Vagina (tissue), 2 donors: Measurements from ENCODE around the gene SHISAL2A. TPM values are rescaled to one million over a fixed set of nuclear protein-coding genes. Genes with fewer than 3 reads are reported as not detected.
A peak's percentile ranks its signal among the peaks of the same experiment; 100 is the strongest.
"Not testable (repeated sequence)": the region's sequence is repeated elsewhere in the genome, so short reads cannot be mapped to it uniquely, and the experiment has no call there.

Source experiments
- DNase-seq, 2 donors: peaks; one replicate each; pipeline ENCODE4 v3.0.0-alpha.2; 2017; ENCODE audit errors: extremely low spot score in 2 of 2
- H3K27ac ChIP-seq: fragments of 200-600 bp; sonication (generic); one replicate; pipeline ENCODE4 v1.5.1; 2019
- H3K27me3 ChIP-seq: fragments of 200-600 bp; sonication (generic); one replicate; pipeline ENCODE4 v1.5.1; 2019
- H3K36me3 ChIP-seq, 2 donors: fragments of 200-600 bp; sonication (generic); one replicate each; pipeline ENCODE4 v1.5.1; 2017 to 2019
- H3K4me1 ChIP-seq: fragments of 200-600 bp; sonication (generic); one replicate; pipeline ENCODE4 v1.5.1; 2019
- H3K4me3 ChIP-seq, 2 donors: fragments of 200-600 bp; sonication (generic); 1 replicate in 1 of 2; 2 replicates in 1 of 2; pipeline ENCODE4 v1.5.1; 2016 to 2019
- H3K9me3 ChIP-seq: fragments of 200-600 bp; sonication (generic); one replicate; pipeline ENCODE4 v1.5.1; 2019
- CTCF ChIP-seq, 3 experiments: fragments of 450-650 bp in 2 of 3; fragments of 200-600 bp in 1 of 3; sonication (generic) in 1 of 3; IDR thresholded peaks; one replicate each; pipeline ENCODE4 v1.5.1; 2017 to 2019; ENCODE audit warnings: antibody characterized with exemption in 3 of 3, mild to moderate bottlenecking in 2 of 3, moderate library complexity in 2 of 3
- POLR2A ChIP-seq, 2 donors: fragments of 450-650 bp; IDR thresholded peaks; one replicate each; pipeline ENCODE4 v1.6.1; 2017; ENCODE audit warnings: antibody characterized with exemption in 2 of 2, mild to moderate bottlenecking in 2 of 2, moderate library complexity in 2 of 2
- POLR2AphosphoS5 ChIP-seq, 2 donors: sonication (generic); formaldehyde crosslinking; IDR thresholded peaks; one replicate each; pipeline ENCODE4 v1.9.0; 2017; ENCODE audit warnings: antibody characterized with exemption in 2 of 2, mild to moderate bottlenecking in 2 of 2, low read depth in 1 of 2; ENCODE audit not compliant: insufficient read depth in 1 of 2
- intact Hi-C: fragments of 100-400 bp; cut with DNase I; formaldehyde crosslinking; loops from one replicate; pipeline ENCODE4 v1.15.1; 2023
- total RNA-seq: library from RNA; depleted of rRNA; stranded (reverse); fragments of >200 nt; gene quantifications from one replicate; pipeline ENCODE4 v1.2.3, GENCODE V29; 2016

Gene SHISAL2A
- total RNA-seq, 1 donor from 2014 or later = 3.2 TPM

- TF ChIP-seq POLR2AphosphoS5 (IDR thresholded peaks at IDR 0.05; ENCODE audit: insufficient read depth in 1 of 2, low read depth in 1 of 2) = no peak
- no peak for TF ChIP-seq POLR2A (IDR thresholded peaks at IDR 0.05)
- TF ChIP-seq CTCF (IDR thresholded peaks at IDR 0.05) = no peak
- intact Hi-C loops = no loop called here
- H3K4me3 ChIP-seq = no peak overlapping the region
- H3K27ac ChIP-seq = no peak overlapping the region
- no peaks in the 10 kb centered on the region for H3K9me3 ChIP-seq
- no peaks in the 10 kb centered on the region for H3K27me3 ChIP-seq
- no peaks in the 10 kb centered on the region for H3K4me1 ChIP-seq
- peaks cover 0 to 14% of the 10 kb centered on the region in 2 donors for H3K36me3 ChIP-seq
- DNase-seq = no peak
Measured at GRCh38 chr1:52684545-52684944, 51.6 kb downstream of the SHISAL2A start.

DNA sequence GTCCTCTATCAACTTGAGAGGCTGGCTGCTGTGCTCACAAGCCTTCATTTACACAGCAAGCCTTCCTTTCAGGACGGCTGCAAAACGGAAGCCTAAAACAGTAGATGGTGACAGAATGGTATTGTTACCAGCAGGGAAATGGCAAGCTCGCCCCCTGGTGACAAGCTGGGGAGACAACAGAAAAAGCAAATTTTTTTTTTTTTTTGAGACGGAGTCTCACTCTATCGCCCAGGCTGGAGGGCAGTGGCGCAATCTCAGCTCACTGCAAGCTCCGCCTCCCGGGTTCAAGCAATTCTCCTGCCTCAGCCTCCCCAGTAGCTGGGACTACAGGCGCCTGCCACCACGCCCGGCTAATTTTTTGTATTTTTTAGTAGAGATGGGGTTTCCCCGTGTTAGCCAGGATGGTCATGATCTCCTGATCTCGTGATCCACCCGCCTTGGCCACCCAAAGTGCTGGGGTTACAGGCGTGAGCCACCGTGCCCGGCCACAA, 53.3 kb downstream of the SHISAL2A start:
- H3K9me3 ChIP-seq, H3K27ac ChIP-seq, DNase-seq, H3K4me1 ChIP-seq, H3K4me3 ChIP-seq, H3K27me3 ChIP-seq, intact Hi-C loops: not testable (repeated sequence)
- H3K36me3 ChIP-seq = peaks cover 0 to 19% of the 10 kb centered on the region in 2 donors
- TF ChIP-seq CTCF (IDR thresholded peaks at IDR 0.05) (peak; percentile 38 to 73 (median 45)), POLR2AphosphoS5 (IDR thresholded peaks at IDR 0.05; ENCODE audit: insufficient read depth in 1 of 2, low read depth in 1 of 2) (peak in 1 of 2 donors; percentile 15)

DNA sequence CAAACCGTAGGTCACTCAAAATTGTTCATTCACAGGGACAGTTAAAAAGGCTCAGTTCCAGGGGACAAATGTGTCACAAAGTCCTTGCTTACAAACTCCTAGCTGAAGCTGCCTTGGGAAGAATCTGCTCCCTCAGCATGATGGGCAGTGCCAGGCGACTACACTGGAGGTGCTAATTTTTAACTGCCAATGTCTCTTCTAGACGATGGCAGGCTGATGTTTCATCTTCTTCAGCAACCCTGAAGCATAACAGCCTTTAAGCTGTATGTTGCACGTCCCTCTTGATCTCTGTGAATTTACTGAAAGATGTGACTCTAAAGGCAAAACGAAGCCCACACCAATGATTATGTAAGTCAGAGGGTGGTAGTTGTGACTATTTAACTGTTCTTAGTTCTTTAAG, 53.9 kb downstream of the SHISAL2A start:
- Histone ChIP-seq H3K4me1 (no peaks in the 10 kb centered on the region), H3K27ac (no peak overlapping the region), H3K9me3 (no peaks in the 10 kb centered on the region), H3K27me3 (no peaks in the 10 kb centered on the region), H3K4me3 (no peak overlapping the region), H3K36me3 (peaks cover 0 to 22% of the 10 kb centered on the region in 2 donors)
- intact Hi-C loops = no loop called here
- DNase-seq = no peak
- TF ChIP-seq POLR2AphosphoS5 (IDR thresholded peaks at IDR 0.05; ENCODE audit: insufficient read depth in 1 of 2, low read depth in 1 of 2) (no peak), POLR2A (IDR thresholded peaks at IDR 0.05) (no peak), CTCF (IDR thresholded peaks at IDR 0.05) (no peak)

DNA sequence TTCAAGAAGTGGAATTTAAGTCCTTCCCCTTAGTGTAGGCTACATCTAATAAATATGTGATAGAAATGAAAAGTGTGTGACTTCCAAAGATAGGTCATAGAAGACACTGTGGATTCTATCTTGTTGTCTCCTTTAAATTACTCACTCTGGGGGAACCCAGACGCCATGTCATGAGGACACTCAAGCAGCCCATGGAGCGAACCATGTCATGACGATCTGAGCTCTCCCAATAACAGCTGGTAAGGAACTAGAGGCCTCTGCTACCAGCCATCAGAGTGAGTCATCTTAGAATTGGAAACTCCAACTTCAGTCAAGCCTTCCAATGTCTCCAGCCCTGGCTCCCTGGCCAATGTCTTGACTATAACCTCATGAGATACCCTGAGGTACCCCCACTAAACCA, 58.9 kb downstream of the SHISAL2A start:
- DNase-seq = no peak
- Histone ChIP-seq H3K27ac (no peak overlapping the region), H3K4me3 (no peak overlapping the region), H3K36me3 (peaks cover 0 to 31% of the 10 kb centered on the region in 2 donors), H3K27me3 (no peaks in the 10 kb centered on the region), H3K9me3 (no peaks in the 10 kb centered on the region), H3K4me1 (peaks cover 2% of the 10 kb centered on the region)
- TF ChIP-seq CTCF (IDR thresholded peaks at IDR 0.05) (no peak), POLR2A (IDR thresholded peaks at IDR 0.05) (no peak), POLR2AphosphoS5 (IDR thresholded peaks at IDR 0.05; ENCODE audit: insufficient read depth in 1 of 2, low read depth in 1 of 2) (no peak)
- intact Hi-C loops = loop anchor here (5.0 to 10.0 kb wide), 2 partner anchors 550 to 817 kb away; partner anchors contain the start of genes NRDC and ZFYVE9

DNA sequence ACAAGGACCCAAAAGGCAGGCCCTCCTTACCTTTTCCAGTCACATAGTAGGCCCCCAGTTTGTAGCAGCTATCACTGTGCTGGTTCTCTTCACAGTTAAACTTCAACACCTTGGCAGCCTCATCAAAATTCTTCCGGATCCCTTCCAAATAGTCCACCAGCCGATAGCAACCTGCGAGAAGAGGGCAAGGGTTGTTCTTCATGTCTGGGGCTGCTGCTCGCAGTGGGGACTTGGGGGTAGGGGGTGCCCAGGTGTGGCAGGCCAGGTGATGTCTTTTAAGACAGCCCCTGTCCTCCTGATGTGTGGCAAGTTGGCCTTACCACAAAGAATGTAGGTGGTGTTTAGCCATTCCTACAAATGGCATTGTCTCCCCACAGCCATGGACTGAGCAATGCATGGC, 59.7 kb downstream of the SHISAL2A start:
- no peaks in the 10 kb centered on the region for H3K27me3 ChIP-seq
- no peaks in the 10 kb centered on the region for H3K9me3 ChIP-seq
- H3K27ac ChIP-seq = no peak overlapping the region
- no peak for DNase-seq
- H3K4me3 ChIP-seq = no peak overlapping the region
- intact Hi-C loops = loop anchor here (5.0 to 10.0 kb wide), 2 partner anchors 550 to 818 kb away; partner anchors contain the start of genes NRDC and ZFYVE9
- peaks cover 0 to 23% of the 10 kb centered on the region in 2 donors for H3K36me3 ChIP-seq
- peaks cover 9% of the 10 kb centered on the region for H3K4me1 ChIP-seq
- no peak for TF ChIP-seq CTCF (IDR thresholded peaks at IDR 0.05)
- no peak for TF ChIP-seq POLR2AphosphoS5 (IDR thresholded peaks at IDR 0.05; ENCODE audit: insufficient read depth in 1 of 2, low read depth in 1 of 2)
- TF ChIP-seq POLR2A (IDR thresholded peaks at IDR 0.05) = no peak

DNA sequence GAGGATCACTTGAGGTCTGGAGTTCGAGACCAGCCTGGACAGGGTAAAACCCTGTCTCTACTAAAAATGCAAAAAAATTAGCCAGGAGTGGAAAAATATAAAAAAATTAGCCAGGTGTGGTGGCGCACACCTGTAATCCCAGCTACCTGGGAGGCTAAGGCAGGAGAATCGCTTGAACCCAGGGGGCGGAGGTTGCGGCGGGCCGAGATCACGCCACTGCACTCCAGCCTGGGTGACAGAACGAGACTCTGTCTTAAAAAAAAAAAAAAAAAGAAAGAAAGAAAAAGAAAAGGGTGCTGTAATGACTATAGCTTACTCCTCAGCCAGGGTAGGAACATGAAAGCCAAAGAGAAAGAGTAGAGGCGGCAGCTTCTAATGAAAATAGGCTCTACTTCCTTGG, 60.4 kb downstream of the SHISAL2A start:
- H3K9me3 ChIP-seq, H3K27me3 ChIP-seq, DNase-seq, H3K27ac ChIP-seq, H3K4me1 ChIP-seq, H3K4me3 ChIP-seq: not testable (repeated sequence)
- intact Hi-C loops = loop anchor here (5.0 to 10.0 kb wide), 2 partner anchors 551 to 819 kb away; partner anchors contain the start of genes NRDC and ZFYVE9
- H3K36me3 ChIP-seq = peaks cover 0 to 21% of the 10 kb centered on the region in 2 donors
